Smooth muscle cell (in vitro differentiated cells): ENCODE data around the gene NTRK3. TPM values are rescaled to one million over a fixed set of nuclear protein-coding genes. Genes with fewer than 3 reads are reported as not detected.
A peak's percentile ranks its signal among the peaks of the same experiment; 100 is the strongest.

Experiments
- DNase-seq: peaks from one replicate; lab custom pipeline; 2025; ENCODE audit not compliant: unreplicated experiment; lab: John Stamatoyannopoulos, UW
- H2AFZ ChIP-seq: fragments of 200-600 bp; sonication (generic); 2 replicates; pipeline ENCODE4 v1.6.0; 2016; ENCODE audit warnings: antibody characterized with exemption, low read depth, mild to moderate bottlenecking
- H3F3A ChIP-seq: fragments of 200-600 bp; sonication (generic); 2 replicates; pipeline ENCODE4 v1.6.0; 2017; ENCODE audit warnings: antibody characterized with exemption, low read depth
- H3K27ac ChIP-seq: fragments of 200-600 bp; sonication (generic); 2 replicates; pipeline ENCODE4 v1.5.1; 2016; ENCODE audit warnings: low read depth, mild to moderate bottlenecking
- H3K27me3 ChIP-seq: fragments of 200-600 bp; sonication (generic); 2 replicates; pipeline ENCODE4 v1.6.1; 2016; ENCODE audit warnings: low read depth, mild to moderate bottlenecking
- H3K36me3 ChIP-seq: fragments of 200-600 bp; sonication (generic); 2 replicates; pipeline ENCODE4 v1.5.1; 2016; ENCODE audit warnings: low read depth
- H3K4me1 ChIP-seq: fragments of 200-600 bp; sonication (generic); 2 replicates; pipeline ENCODE4 v1.5.1; 2016; ENCODE audit warnings: low read depth
- H3K4me2 ChIP-seq: fragments of 200-600 bp; sonication (generic); 2 replicates; pipeline ENCODE4 v1.6.0; 2016; ENCODE audit warnings: mild to moderate bottlenecking
- H3K4me3 ChIP-seq: fragments of 200-600 bp; sonication (generic); 2 replicates; pipeline ENCODE4 v1.5.1; 2016; ENCODE audit warnings: mild to moderate bottlenecking
- H3K79me2 ChIP-seq: fragments of 200-600 bp; sonication (generic); 2 replicates; pipeline ENCODE4 v1.6.0; 2016; ENCODE audit warnings: low read depth, mild to moderate bottlenecking
- H3K9ac ChIP-seq: fragments of 200-600 bp; sonication (generic); 2 replicates; pipeline ENCODE4 v1.6.0; 2016; ENCODE audit warnings: low read depth
- H3K9me3 ChIP-seq: fragments of 200-600 bp; sonication (generic); replicated peaks from 2 replicates; pipeline ENCODE4 v1.5.1; 2016; ENCODE audit warnings: low read depth
- H4K20me1 ChIP-seq: fragments of 200-600 bp; sonication (generic); 2 replicates; pipeline ENCODE4 v1.6.0; 2016; ENCODE audit warnings: low read depth
- WGBS: methylation state at CpG from one replicate; pipeline ENCODE4 v1.1.7; 2016; ENCODE audit warnings: low lambda C conversion rate; 5-methylcytosine and 5-hydroxymethylcytosine counted together
- polyA plus RNA-seq: library from polyadenylated mRNA; unstranded; fragments of >200 nt; fragmentation: Nextera tagmentation; extraction: Ambion mirVana; gene quantifications from 2 replicates; pipeline ENCODE4 v1.2.1, GENCODE V29; 2016
- total RNA-seq: library from RNA; depleted of rRNA; stranded (reverse); fragments of >200 nt; gene quantifications from 2 replicates; pipeline ENCODE4 v1.2.3, GENCODE V29; 2014
- TF ChIP-seq, protein P1 (sequence below): fragments of 200-600 bp; sonication (generic); IDR thresholded peaks from 2 replicates; pipeline ENCODE4 v1.5.1; 2017; ENCODE audit warnings: borderline replicate concordance, mild to moderate bottlenecking, antibody characterized with exemption; ENCODE audit not compliant: insufficient read depth, poor library complexity, severe bottlenecking

The NTRK3 gene
- total and polyA plus RNA-seq, 2 experiments from 2014 or later, result 3.3 to 3.5 TPM

DNA sequence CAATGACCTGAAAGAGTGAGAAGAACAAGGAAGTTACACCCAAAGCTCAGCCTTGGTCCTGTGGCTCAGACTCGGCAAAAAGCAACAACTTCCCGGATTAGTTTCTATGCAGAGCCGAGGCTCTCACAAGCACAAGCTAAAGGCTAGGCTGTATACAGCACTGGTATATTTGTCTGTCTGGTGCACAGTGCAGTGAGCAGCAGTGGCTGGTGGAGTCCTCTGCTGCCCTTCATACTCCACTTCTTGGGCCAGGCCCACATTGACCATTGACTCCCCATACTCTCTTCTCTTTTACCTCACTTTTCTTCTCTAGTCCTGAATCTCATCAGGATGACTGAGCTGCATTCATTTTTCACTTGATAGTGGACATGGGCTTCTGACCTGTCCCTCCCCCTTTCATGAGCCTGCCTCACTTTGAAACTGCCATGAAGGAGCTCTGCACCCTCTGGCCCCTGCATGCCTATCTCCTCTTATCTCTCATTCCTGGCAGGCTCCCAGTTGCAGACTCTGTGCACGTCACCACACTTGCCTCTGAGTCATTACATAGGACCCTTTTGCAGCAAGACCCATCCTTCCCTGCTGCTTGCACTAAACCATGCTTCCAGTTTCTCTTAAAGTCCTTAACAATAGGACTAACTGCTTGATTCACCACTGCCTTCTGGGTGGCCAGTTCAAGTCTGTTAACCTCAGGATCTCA is 379.3 kb downstream of the NTRK3 start:
- H3F3A ChIP-seq, result peaks cover 19% of the 10 kb centered on the region
- peak; percentile 14 for DNase-seq
- H4K20me1 ChIP-seq, result no peaks in the 10 kb centered on the region
- H3K4me2 ChIP-seq, result peak overlapping the region; percentile 68
- no peaks in the 10 kb centered on the region for H3K36me3 ChIP-seq
- 39% methylated on average over 4 of the region's 4 CpGs for WGBS
- no peak overlapping the region for H3K9ac ChIP-seq
- H3K4me3 ChIP-seq, result no peak overlapping the region
- H3K4me1 ChIP-seq, result peaks cover 15% of the 10 kb centered on the region
- H3K27me3 ChIP-seq, result no peaks in the 10 kb centered on the region
- TF ChIP-seq, protein P1, sequence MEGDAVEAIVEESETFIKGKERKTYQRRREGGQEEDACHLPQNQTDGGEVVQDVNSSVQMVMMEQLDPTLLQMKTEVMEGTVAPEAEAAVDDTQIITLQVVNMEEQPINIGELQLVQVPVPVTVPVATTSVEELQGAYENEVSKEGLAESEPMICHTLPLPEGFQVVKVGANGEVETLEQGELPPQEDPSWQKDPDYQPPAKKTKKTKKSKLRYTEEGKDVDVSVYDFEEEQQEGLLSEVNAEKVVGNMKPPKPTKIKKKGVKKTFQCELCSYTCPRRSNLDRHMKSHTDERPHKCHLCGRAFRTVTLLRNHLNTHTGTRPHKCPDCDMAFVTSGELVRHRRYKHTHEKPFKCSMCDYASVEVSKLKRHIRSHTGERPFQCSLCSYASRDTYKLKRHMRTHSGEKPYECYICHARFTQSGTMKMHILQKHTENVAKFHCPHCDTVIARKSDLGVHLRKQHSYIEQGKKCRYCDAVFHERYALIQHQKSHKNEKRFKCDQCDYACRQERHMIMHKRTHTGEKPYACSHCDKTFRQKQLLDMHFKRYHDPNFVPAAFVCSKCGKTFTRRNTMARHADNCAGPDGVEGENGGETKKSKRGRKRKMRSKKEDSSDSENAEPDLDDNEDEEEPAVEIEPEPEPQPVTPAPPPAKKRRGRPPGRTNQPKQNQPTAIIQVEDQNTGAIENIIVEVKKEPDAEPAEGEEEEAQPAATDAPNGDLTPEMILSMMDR, result no peak
- H2AFZ ChIP-seq, result no peak overlapping the region
- peak overlapping the region; percentile 61 for H3K27ac ChIP-seq
- H3K9me3 ChIP-seq, result no peaks in the 10 kb centered on the region
- no peaks in the 10 kb centered on the region for H3K79me2 ChIP-seq

DNA sequence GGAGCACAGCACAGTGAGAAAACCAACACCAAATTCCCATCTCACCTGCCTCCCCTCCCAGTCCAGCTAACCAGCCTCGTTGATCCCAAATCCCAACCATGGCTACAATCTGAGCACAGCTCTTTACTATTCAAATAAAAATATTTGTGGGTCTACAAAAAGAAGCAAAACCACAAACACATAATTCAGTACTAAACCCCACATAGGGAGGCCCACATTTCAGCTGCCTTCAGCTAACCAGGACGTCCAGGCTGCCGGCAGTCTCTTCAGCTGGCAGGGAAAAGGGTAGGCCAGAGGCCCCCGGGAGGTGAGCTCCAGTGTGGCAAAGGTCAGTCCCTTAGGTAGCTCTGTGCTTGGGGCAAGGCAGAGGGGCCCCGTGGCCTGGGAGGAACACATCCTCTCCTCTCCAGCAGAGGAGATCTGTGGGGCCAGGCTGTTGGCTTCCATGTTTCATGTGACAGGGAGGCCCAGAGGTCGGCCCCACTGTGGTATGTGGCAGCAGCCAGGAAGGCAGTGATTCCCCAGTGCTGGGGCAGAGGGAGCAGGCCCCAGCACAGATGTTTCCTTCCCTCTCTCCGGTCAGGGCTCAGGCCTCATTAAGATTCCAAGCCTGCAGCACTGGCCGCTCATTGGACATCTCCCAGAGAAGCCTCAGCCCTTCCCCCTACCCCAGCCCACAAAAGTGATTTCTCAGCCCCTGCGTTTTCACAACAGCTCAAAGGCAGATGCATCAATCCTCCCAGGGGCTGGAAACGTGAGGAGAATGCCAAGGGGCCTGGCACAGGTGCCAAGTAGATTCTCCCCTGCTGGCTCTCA is 381.4 kb downstream of the NTRK3 start:
- peak overlapping the region; percentile 61 for H3K9ac ChIP-seq
- H3K27ac ChIP-seq, result peak overlapping the region; percentile 88
- H3K4me3 ChIP-seq, result no peak overlapping the region
- DNase-seq, result peak; percentile 49
- H3K4me2 ChIP-seq, result peak overlapping the region; percentile 62
- no peaks in the 10 kb centered on the region for H3K79me2 ChIP-seq
- H2AFZ ChIP-seq, result no peak overlapping the region
- peaks cover 19% of the 10 kb centered on the region for H3F3A ChIP-seq
- no peaks in the 10 kb centered on the region for H3K27me3 ChIP-seq
- H4K20me1 ChIP-seq, result no peaks in the 10 kb centered on the region
- TF ChIP-seq, protein P1, result no peak
- 22% methylated on average over 10 of the region's 10 CpGs for WGBS
- H3K4me1 ChIP-seq, result peaks cover 15% of the 10 kb centered on the region
- H3K9me3 ChIP-seq, result no peaks in the 10 kb centered on the region
- no peaks in the 10 kb centered on the region for H3K36me3 ChIP-seq

DNA sequence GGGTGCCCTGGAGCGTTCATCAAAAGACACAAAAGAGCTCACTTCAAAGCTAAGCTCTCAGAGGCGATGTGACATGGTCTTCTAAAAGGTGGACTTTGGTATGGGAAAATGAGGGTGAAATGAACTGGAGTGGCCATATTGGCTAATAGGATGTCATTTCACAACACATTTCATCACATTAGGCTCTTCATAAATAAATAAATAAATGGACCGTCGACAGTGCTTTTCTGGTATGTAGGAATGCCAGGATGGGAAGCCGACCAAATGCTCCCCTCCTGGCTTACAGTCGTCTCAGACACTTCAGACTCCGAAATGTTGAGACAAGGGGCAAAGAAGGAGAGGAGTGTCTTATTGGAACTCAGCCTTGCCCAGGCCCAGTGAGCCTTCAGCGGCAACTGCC is 383.0 kb downstream of the NTRK3 start:
- Histone ChIP-seq H3K4me1 (peaks cover 15% of the 10 kb centered on the region), H3K36me3 (no peaks in the 10 kb centered on the region), H3K4me3 (no peak overlapping the region), H3K79me2 (no peaks in the 10 kb centered on the region), H4K20me1 (no peaks in the 10 kb centered on the region), H2AFZ (no peak overlapping the region), H3K9ac (no peak overlapping the region), H3F3A (peaks cover 19% of the 10 kb centered on the region), H3K9me3 (no peaks in the 10 kb centered on the region), H3K27ac (no peak overlapping the region), H3K4me2 (no peak overlapping the region), H3K27me3 (no peaks in the 10 kb centered on the region)
- no peak for DNase-seq
- 77% methylated on average over 8 of the region's 8 CpGs for whole genome bisulfite sequencing
- TF ChIP-seq, protein P1, result no peak
